Fibroblast of lung (primary cell): Measurements from ENCODE around the gene OVOL2. TPM values are rescaled to one million over a fixed set of nuclear protein-coding genes. Genes with fewer than 3 reads are reported as not detected.

Experiments used
- DNase-seq, 2 donors: peaks; one replicate each; pipeline versions ENCODE4 v3.0.0 to v3.0.0-alpha.2; 2010; ENCODE audit warnings: low read depth in 2 of 2
- H2AFZ ChIP-seq: 2 replicates; pipeline ENCODE4 v1.5.1; 2012; ENCODE audit warnings: low read length, control low read depth, inconsistent platforms
- H3K27ac ChIP-seq: 2 replicates; pipeline ENCODE4 v1.5.1; 2011; ENCODE audit warnings: low read length, control low read depth; ENCODE audit not compliant: insufficient read depth
- H3K27me3 ChIP-seq: 2 replicates; pipeline ENCODE4 v1.5.1; 2011; ENCODE audit warnings: mild to moderate bottlenecking, low read length; ENCODE audit not compliant: control insufficient read depth, insufficient read depth
- H3K36me3 ChIP-seq: 2 replicates; pipeline ENCODE4 v1.5.1; 2011; ENCODE audit warnings: low read length; ENCODE audit not compliant: control insufficient read depth, insufficient read depth
- H3K4me1 ChIP-seq: 2 replicates; pipeline ENCODE4 v1.5.1; 2011; ENCODE audit warnings: low read length; ENCODE audit not compliant: control insufficient read depth, insufficient read depth; ENCODE audit errors: extremely low read depth
- H3K4me2 ChIP-seq: 2 replicates; pipeline ENCODE4 v1.5.1; 2011; ENCODE audit warnings: low read length, control low read depth; ENCODE audit not compliant: insufficient read depth; ENCODE audit errors: extremely low read depth
- H3K4me3 ChIP-seq, 4 experiments: fragments of 200-600 bp in 1 of 4; sonication (generic) in 1 of 4; replicated peaks in 1 of 4; 2 replicates each; pipeline ENCODE4 v1.5.1; 2011 to 2016; ENCODE audit warnings: low read length in 4 of 4, low read depth in 3 of 4, mild to moderate bottlenecking in 3 of 4, control low read depth in 2 of 4, inconsistent platforms in 1 of 4, mixed read lengths in 1 of 4; ENCODE audit not compliant: insufficient read depth in 1 of 4; ENCODE audit errors: control extremely low read depth in 1 of 4
- H3K79me2 ChIP-seq: 2 replicates; pipeline ENCODE4 v1.5.1; 2012; ENCODE audit warnings: mild to moderate bottlenecking, low read length, inconsistent platforms; ENCODE audit not compliant: control insufficient read depth, insufficient read depth
- H3K9ac ChIP-seq: 2 replicates; pipeline ENCODE4 v1.5.1; 2011; ENCODE audit warnings: mild to moderate bottlenecking, low read length, control low read depth; ENCODE audit not compliant: insufficient read depth
- H3K9me3 ChIP-seq: 2 replicates; pipeline ENCODE4 v1.5.1; 2012; ENCODE audit warnings: low read depth, low read length; ENCODE audit not compliant: control insufficient read depth, insufficient read depth
- H4K20me1 ChIP-seq: 2 replicates; pipeline ENCODE4 v1.5.1; 2011; ENCODE audit warnings: low read length; ENCODE audit not compliant: control insufficient read depth, insufficient read depth; ENCODE audit errors: extremely low read depth
- EZH2 ChIP-seq: IDR thresholded peaks from 2 replicates; pipeline ENCODE4 v1.5.1; 2012; ENCODE audit warnings: low read length, control low read depth, mild to moderate bottlenecking; ENCODE audit errors: missing control alignments
- polyA plus RNA-seq, 2 donors: library from polyadenylated mRNA; depleted of rRNA in 1 of 2; stranded (reverse) in 1 of 2; unstranded in 1 of 2; fragments of >200 nt; gene quantifications; 2 replicates each; pipeline ENCODE4 v1.2.1, GENCODE V29; 2011 to 2012; ENCODE audit warnings: missing spikeins in 1 of 2
- total RNA-seq: library from RNA; depleted of rRNA; stranded (reverse); fragments of >200 nt; gene quantifications from 2 replicates; pipeline ENCODE4 v1.2.1, GENCODE V29; 2014
- TF ChIP-seq, protein P1 (sequence below), 2 donors: IDR thresholded peaks in 1 of 2; conservative IDR thresholded peaks in 1 of 2; 1 replicate in 1 of 2; 2 replicates in 1 of 2; pipeline ENCODE4 v1.5.1; 2011 to 2012; ENCODE audit warnings: low read length in 2 of 2, control low read depth in 1 of 2, inconsistent platforms in 1 of 2, low read depth in 1 of 2, mild to moderate bottlenecking in 1 of 2

OVOL2 gene
- total and polyA plus RNA-seq, 2 donors (not counting 1 experiment from before 2014, with no cell fraction given): not detected

DNA sequence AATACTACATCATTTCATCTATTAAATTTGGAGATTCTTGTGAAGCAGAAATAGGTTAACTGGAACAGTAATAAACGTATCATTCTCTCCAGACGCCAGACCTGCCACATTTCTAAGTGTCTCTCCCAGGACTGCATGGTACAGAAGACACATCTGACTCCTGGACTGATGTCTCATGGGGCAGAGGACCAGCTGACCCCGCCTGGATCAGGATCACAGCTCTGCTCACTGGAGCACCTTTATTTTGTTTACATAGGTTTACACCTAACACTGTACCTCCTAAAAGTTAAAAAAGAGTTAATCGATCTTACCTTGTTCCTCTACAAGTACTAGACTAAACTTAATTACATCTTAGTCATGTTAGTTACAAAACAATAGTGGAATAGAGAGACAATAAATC lies 11.2 kb downstream of the OVOL2 start:
- Histone ChIP-seq H3K36me3 (no peaks in the 10 kb centered on the region), H3K9me3 (no peaks in the 10 kb centered on the region), H3K27ac (no peak overlapping the region), H3K27me3 (peaks cover 4% of the 10 kb centered on the region), H2AFZ (no peak overlapping the region), H3K4me3 (no peak overlapping the region), H3K4me1 (no peaks in the 10 kb centered on the region), H3K4me2 (no peak overlapping the region), H4K20me1 (no peaks in the 10 kb centered on the region), H3K9ac (no peak overlapping the region), H3K79me2 (no peaks in the 10 kb centered on the region)
- TF ChIP-seq, protein P1, sequence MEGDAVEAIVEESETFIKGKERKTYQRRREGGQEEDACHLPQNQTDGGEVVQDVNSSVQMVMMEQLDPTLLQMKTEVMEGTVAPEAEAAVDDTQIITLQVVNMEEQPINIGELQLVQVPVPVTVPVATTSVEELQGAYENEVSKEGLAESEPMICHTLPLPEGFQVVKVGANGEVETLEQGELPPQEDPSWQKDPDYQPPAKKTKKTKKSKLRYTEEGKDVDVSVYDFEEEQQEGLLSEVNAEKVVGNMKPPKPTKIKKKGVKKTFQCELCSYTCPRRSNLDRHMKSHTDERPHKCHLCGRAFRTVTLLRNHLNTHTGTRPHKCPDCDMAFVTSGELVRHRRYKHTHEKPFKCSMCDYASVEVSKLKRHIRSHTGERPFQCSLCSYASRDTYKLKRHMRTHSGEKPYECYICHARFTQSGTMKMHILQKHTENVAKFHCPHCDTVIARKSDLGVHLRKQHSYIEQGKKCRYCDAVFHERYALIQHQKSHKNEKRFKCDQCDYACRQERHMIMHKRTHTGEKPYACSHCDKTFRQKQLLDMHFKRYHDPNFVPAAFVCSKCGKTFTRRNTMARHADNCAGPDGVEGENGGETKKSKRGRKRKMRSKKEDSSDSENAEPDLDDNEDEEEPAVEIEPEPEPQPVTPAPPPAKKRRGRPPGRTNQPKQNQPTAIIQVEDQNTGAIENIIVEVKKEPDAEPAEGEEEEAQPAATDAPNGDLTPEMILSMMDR (conservative IDR thresholded peaks at IDR 0.05 in 1 of 2, IDR thresholded peaks at IDR 0.05 in 1 of 2; ENCODE audit: low read depth in 1 of 2, low read length in 2 of 2): no peak
- no peak for TF ChIP-seq EZH2
- no peak for DNase-seq

DNA sequence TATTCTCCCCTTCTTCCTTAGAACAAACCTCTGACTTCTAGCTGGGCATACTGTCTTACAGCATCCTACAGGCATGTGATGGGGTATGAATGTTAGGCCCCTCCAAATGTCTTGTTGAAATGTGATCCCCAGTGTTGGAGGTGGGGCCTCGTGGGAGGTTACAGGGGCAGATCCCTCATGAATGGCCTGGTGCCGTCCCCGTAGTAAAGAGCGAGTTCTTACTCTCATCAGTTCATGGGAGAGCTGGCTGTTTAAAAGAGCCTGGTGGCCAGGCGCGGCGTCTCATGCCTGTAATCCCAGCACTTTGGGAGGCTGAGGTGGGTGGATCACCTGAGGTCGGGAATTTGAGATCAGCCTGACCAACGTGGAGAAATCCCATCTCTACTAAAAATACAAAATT lies 15.5 kb downstream of the OVOL2 start:
- H4K20me1 ChIP-seq: no peaks in the 10 kb centered on the region
- no peaks in the 10 kb centered on the region for H3K36me3 ChIP-seq
- no peak for DNase-seq
- H3K4me2 ChIP-seq: no peak overlapping the region
- TF ChIP-seq EZH2: no peak
- TF ChIP-seq, protein P1 (conservative IDR thresholded peaks at IDR 0.05 in 1 of 2, IDR thresholded peaks at IDR 0.05 in 1 of 2; ENCODE audit: low read depth in 1 of 2, low read length in 2 of 2): no peak
- no peaks in the 10 kb centered on the region for H3K9me3 ChIP-seq
- H3K79me2 ChIP-seq: no peaks in the 10 kb centered on the region
- no peaks in the 10 kb centered on the region for H3K27me3 ChIP-seq
- H3K4me1 ChIP-seq: no peaks in the 10 kb centered on the region
- H3K4me3 ChIP-seq: no peak overlapping the region
- H3K9ac ChIP-seq: no peak overlapping the region
- no peak overlapping the region for H2AFZ ChIP-seq
- H3K27ac ChIP-seq: no peak overlapping the region

DNA sequence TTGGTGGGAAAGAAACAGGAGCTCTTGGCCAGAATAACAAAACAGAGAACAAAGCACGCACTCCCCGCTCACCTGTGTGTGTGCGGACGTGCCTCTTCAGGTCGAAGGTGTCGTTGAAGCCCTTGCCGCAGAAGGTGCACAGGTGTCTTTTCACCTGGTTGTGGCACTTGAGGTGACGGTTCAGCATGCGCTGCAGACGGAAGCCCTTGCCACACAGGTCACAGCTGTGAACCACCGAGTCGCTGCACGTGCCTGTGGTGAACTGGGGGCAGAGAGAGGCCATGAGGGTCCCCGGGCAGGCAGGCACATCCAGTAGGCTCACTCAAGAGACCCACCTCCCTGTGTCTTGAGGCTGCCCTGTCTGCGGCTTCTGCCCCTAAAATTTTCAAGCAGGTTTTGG lies 16.3 kb downstream of the OVOL2 start:
- Histone ChIP-seq H3K4me2 (no peak overlapping the region), H3K27ac (no peak overlapping the region), H3K36me3 (no peaks in the 10 kb centered on the region), H3K79me2 (no peaks in the 10 kb centered on the region), H3K4me1 (no peaks in the 10 kb centered on the region), H2AFZ (no peak overlapping the region), H3K9me3 (no peaks in the 10 kb centered on the region), H3K27me3 (no peaks in the 10 kb centered on the region), H3K4me3 (no peak overlapping the region), H4K20me1 (no peaks in the 10 kb centered on the region), H3K9ac (no peak overlapping the region)
- DNase-seq: no peak
- TF ChIP-seq, protein P1 (conservative IDR thresholded peaks at IDR 0.05 in 1 of 2, IDR thresholded peaks at IDR 0.05 in 1 of 2; ENCODE audit: low read depth in 1 of 2, low read length in 2 of 2): no peak
- no peak for TF ChIP-seq EZH2
